H1 (cell line): ENCODE results near the gene INPP5A. TPM values are rescaled to one million over a fixed set of nuclear protein-coding genes. Genes with fewer than 3 reads are reported as not detected.

ENCODE experiments used
- CTCF ChIA-PET: fragments of 300-600 bp; sonication (Branson Sonifier 250); formaldehyde crosslinking; loops from one replicate; lab custom pipeline; 2021; ENCODE audit not compliant: partially characterized antibody; lab: Charles Lee
- POLR2A ChIA-PET: fragments of 300-600 bp; sonication (Branson Sonifier 250); formaldehyde crosslinking; loops from one replicate; lab custom pipeline; 2021; ENCODE audit warnings: inconsistent platforms; ENCODE audit not compliant: partially characterized antibody; lab: Charles Lee
- DNase-seq, 2 experiments: peaks; one replicate each; pipeline versions ENCODE4 v3.0.0 to v3.0.0-alpha.2; 2010 to 2022; ENCODE audit warnings: low spot score in 2 of 2, low read depth in 1 of 2, mixed read lengths in 1 of 2
- FAIRE-seq: peaks from 2 replicates; lab custom pipeline; 2011; peaks lifted over from hg19 to GRCh38; lab: Jason Lieb, UNC
- H2AFZ ChIP-seq: 2 replicates; pipeline ENCODE4 v1.8.1; 2012; ENCODE audit warnings: low read length, inconsistent platforms
- H2AK5ac ChIP-seq: 2 replicates; pipeline ENCODE4 v1.6.1; 2013; ENCODE audit warnings: low read depth, low read length
- H2BK120ac ChIP-seq: replicated peaks from 2 replicates; pipeline ENCODE3; 2013; ENCODE audit warnings: low read depth, low read length, inconsistent platforms
- H2BK12ac ChIP-seq: 2 replicates; pipeline ENCODE4 v1.6.1; 2013; ENCODE audit warnings: low read depth, low read length
- H2BK15ac ChIP-seq: 2 replicates; pipeline ENCODE4 v1.6.1; 2013; ENCODE audit warnings: low read length
- H2BK20ac ChIP-seq: 2 replicates; pipeline ENCODE4 v1.6.1; 2013; ENCODE audit warnings: low read length
- H2BK5ac ChIP-seq: 2 replicates; pipeline ENCODE4 v1.6.1; 2013; ENCODE audit warnings: low read depth, low read length
- H3K14ac ChIP-seq: 2 replicates; pipeline ENCODE4 v1.6.1; 2013; ENCODE audit warnings: inconsistent platforms; ENCODE audit not compliant: insufficient read length
- H3K18ac ChIP-seq: 2 replicates; pipeline ENCODE4 v1.6.1; 2013; ENCODE audit warnings: low read length; ENCODE audit errors: extremely low read depth
- H3K23ac ChIP-seq: 2 replicates; pipeline ENCODE4 v1.6.1; 2013; ENCODE audit warnings: inconsistent platforms; ENCODE audit not compliant: insufficient read length
- H3K23me2 ChIP-seq: 2 replicates; pipeline ENCODE4 v1.6.1; 2013; ENCODE audit warnings: low read depth, low read length
- H3K27ac ChIP-seq: 2 replicates; pipeline ENCODE4 v1.6.1; 2011; ENCODE audit warnings: low read depth, low read length, inconsistent platforms
- H3K27me3 ChIP-seq, 4 experiments: replicated peaks in 1 of 4; 1 replicate in 1 of 4; 2 replicates in 3 of 4; pipeline versions ENCODE4 v1.6.1 to v1.8.1; 2011 to 2013; ENCODE audit warnings: low read length in 3 of 4, mild to moderate bottlenecking in 3 of 4, inconsistent platforms in 2 of 4, mixed read lengths in 2 of 4, moderate library complexity in 1 of 4; ENCODE audit not compliant: control insufficient read depth in 3 of 4, insufficient read depth in 3 of 4; ENCODE audit errors: extremely low read depth in 1 of 4
- H3K36me3 ChIP-seq, 4 experiments: 2 replicates each; pipeline versions ENCODE4 v1.6.1 to v1.8.1; 2011 to 2013; ENCODE audit warnings: mild to moderate bottlenecking in 4 of 4, low read length in 3 of 4, moderate library complexity in 2 of 4, control low read depth in 1 of 4, inconsistent platforms in 1 of 4; ENCODE audit not compliant: insufficient read depth in 4 of 4, control insufficient read depth in 2 of 4
- H3K4ac ChIP-seq: replicated peaks from 2 replicates; pipeline ENCODE3; 2013; ENCODE audit warnings: low read length, low read depth, mixed read lengths, inconsistent platforms; ENCODE audit not compliant: insufficient read length
- H3K4me1 ChIP-seq, 4 experiments: replicated peaks in 1 of 4; 1 replicate in 1 of 4; 2 replicates in 3 of 4; pipeline versions ENCODE4 v1.6.1 to v1.8.1; 2011 to 2013; ENCODE audit warnings: low read length in 3 of 4, inconsistent platforms in 2 of 4, mixed read lengths in 1 of 4; ENCODE audit not compliant: insufficient read depth in 4 of 4, control insufficient read depth in 3 of 4
- H3K4me2 ChIP-seq, 2 experiments: 2 replicates each; pipeline versions ENCODE4 v1.6.1 to v1.8.1; 2011 to 2013; ENCODE audit warnings: low read depth in 2 of 2, low read length in 2 of 2, control low read depth in 1 of 2, inconsistent platforms in 1 of 2, mild to moderate bottlenecking in 1 of 2; ENCODE audit not compliant: insufficient read depth in 1 of 2
- H3K4me3 ChIP-seq, 4 experiments: fragments of 200-600, 300-600 bp in 1 of 4; sonication (generic), shearing (Covaris generic), sonication (Bioruptor Twin) in 1 of 4; 2 replicates each; pipeline versions ENCODE4 v1.5.1 to v1.8.1; 2011 to 2016; ENCODE audit warnings: low read length in 4 of 4, low read depth in 3 of 4, control low read depth in 2 of 4, inconsistent platforms in 2 of 4, mild to moderate bottlenecking in 2 of 4, mixed read lengths in 1 of 4, moderate library complexity in 1 of 4; ENCODE audit not compliant: insufficient read depth in 2 of 4; ENCODE audit errors: extremely low read depth in 1 of 4
- H3K56ac ChIP-seq: replicated peaks from 2 replicates; pipeline ENCODE3; 2013; ENCODE audit warnings: low read depth, mild to moderate bottlenecking, mixed read lengths, low read length, inconsistent platforms; ENCODE audit not compliant: insufficient read length
- H3K79me1 ChIP-seq: 2 replicates; pipeline ENCODE4 v1.6.1; 2013; ENCODE audit warnings: low read depth, low read length, control low read depth
- H3K79me2 ChIP-seq, 2 experiments: 2 replicates each; pipeline versions ENCODE4 v1.6.1 to v1.8.1; 2012 to 2013; ENCODE audit warnings: low read length in 2 of 2, mild to moderate bottlenecking in 2 of 2, inconsistent platforms in 1 of 2; ENCODE audit not compliant: insufficient read depth in 2 of 2, control insufficient read depth in 1 of 2
- H3K9ac ChIP-seq, 4 experiments: replicated peaks in 1 of 4; 1 replicate in 1 of 4; 2 replicates in 3 of 4; pipeline versions ENCODE4 v1.6.1 to v1.8.1; 2011 to 2013; ENCODE audit warnings: low read depth in 3 of 4, low read length in 3 of 4, control low read depth in 2 of 4, mild to moderate bottlenecking in 2 of 4, moderate library complexity in 2 of 4, inconsistent platforms in 1 of 4; ENCODE audit errors: extremely low read depth in 1 of 4
- H3K9me3 ChIP-seq, 2 experiments: 2 replicates each; pipeline versions ENCODE4 v1.6.1 to v1.8.1; 2012 to 2013; ENCODE audit warnings: mild to moderate bottlenecking in 2 of 2, moderate library complexity in 2 of 2, control low read depth in 1 of 2, inconsistent platforms in 1 of 2, low read depth in 1 of 2, low read length in 1 of 2, mixed read lengths in 1 of 2; ENCODE audit not compliant: insufficient read depth in 2 of 2
- H4K20me1 ChIP-seq, 2 experiments: replicated peaks in 1 of 2; 2 replicates each; pipeline versions ENCODE3 to v1.8.1; 2011 to 2013; ENCODE audit warnings: inconsistent platforms in 2 of 2, low read length in 2 of 2, mild to moderate bottlenecking in 1 of 2; ENCODE audit not compliant: insufficient read depth in 2 of 2, control insufficient read depth in 1 of 2
- H4K5ac ChIP-seq: 2 replicates; pipeline ENCODE4 v1.6.1; 2013; ENCODE audit warnings: low read length, low read depth, mixed read lengths, inconsistent platforms; ENCODE audit not compliant: insufficient read length
- H4K8ac ChIP-seq: 2 replicates; pipeline ENCODE4 v1.8.0; 2013; ENCODE audit warnings: mild to moderate bottlenecking, moderate library complexity, low read length, inconsistent platforms; ENCODE audit not compliant: insufficient read depth; ENCODE audit errors: extremely low read depth
- H4K91ac ChIP-seq: replicated peaks from 2 replicates; pipeline ENCODE3; 2013; ENCODE audit warnings: low read length, mixed read lengths, inconsistent platforms; ENCODE audit not compliant: insufficient read length
- CEBPB ChIP-seq: IDR thresholded peaks from 2 replicates; pipeline ENCODE4 v1.6.1; 2012; ENCODE audit warnings: low read depth, low read length
- GTF2F1 ChIP-seq: IDR thresholded peaks from 2 replicates; pipeline ENCODE4 v1.6.1; 2012; ENCODE audit warnings: low read depth, low read length, improper control_type of control experiment, borderline replicate concordance
- WGBS, 2 experiments: shearing (Covaris generic) in 1 of 2; methylation state at CpG; one replicate each; pipeline versions ENCODE4 v1.1.6 to v1.1.7; 2013 to 2015; ENCODE audit warnings: low lambda C conversion rate in 2 of 2, mixed read lengths in 2 of 2, inconsistent platforms in 1 of 2, low coverage in 1 of 2, missing lambda C conversion rate in 1 of 2; ENCODE audit not compliant: insufficient replicate concordance in 2 of 2, insufficient coverage in 1 of 2, insufficient read length in 1 of 2; ENCODE audit errors: extremely low coverage in 1 of 2, missing lambda C conversion rate in 1 of 2; 5-methylcytosine and 5-hydroxymethylcytosine counted together
- polyA plus RNA-seq, 7 experiments: library from polyadenylated mRNA; depleted of rRNA in 3 of 7; stranded (reverse) in 5 of 7; unstranded in 2 of 7; fragments of >200 nt in 5 of 7; fragments of 200-250 nt in 2 of 7; gene quantifications; 1 replicate in 5 of 7; 2 replicates in 1 of 7; 4 replicates in 1 of 7; pipeline versions ENCODE4 v1.2.1 to v1.2.3, GENCODE V29; 2011 to 2013; ENCODE audit warnings: missing spikeins in 2 of 7, mixed read lengths in 2 of 7
- total RNA-seq: library from RNA; stranded (reverse); fragmentation: NEBNext Ultra II Directional; extraction: Animal tissue kit (Norgen Biotek cat#: 25700); gene quantifications from 2 replicates; pipeline ENCODE4 v1.2.1, GENCODE V29; 2021

Gene INPP5A
- total and polyA plus RNA-seq, 2 of the 8 experiments (the other 6 are each of a cell fraction or from before 2014, with no cell fraction given), result 19.7 to 27.5 TPM

DNA sequence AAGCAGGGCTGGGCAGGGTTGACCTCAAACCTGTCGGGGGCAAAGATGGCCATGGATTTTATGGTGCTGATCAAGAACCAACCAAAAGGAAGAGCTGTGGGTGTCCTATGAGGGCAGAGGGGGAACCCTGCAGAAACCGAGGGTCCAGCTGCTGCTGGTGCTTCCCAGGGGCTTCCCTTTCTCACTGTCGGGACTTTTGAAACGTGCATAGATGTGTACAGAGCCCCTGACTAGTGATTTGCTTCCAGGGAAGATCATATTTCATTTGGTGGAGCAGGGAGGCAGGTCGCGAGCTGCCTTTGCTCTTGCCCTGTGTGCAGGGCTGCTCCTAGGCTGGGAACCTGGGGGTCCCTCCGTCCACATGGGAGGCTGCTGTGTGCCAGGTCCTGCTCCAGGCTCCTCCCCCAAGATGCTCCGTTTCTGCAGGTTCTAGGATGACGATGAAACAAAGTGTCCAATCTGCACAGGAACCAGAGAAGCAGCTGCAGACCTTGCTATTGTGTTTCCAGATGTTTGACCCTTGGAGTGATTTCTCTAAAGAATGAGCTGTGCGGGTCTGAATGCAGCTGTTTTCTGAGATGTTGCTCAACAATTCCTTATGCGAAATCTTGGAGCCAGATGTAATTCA lies 9.4 kb upstream of the INPP5A start:
- Histone ChIP-seq H3K27me3 (peaks cover 0 to 8% (median 3%) of the 10 kb centered on the region in 4 experiments; a peak in 4 of 7 replicates), H3K4me1 (no peaks in the 10 kb centered on the region), H2AK5ac (no peak overlapping the region), H3K23me2 (no peaks in the 10 kb centered on the region), H3K9ac (no peak overlapping the region), H4K8ac (no peak overlapping the region; the same call in 1 of the 2 replicates), H4K5ac (no peak overlapping the region), H2AFZ (no peak overlapping the region), H3K14ac (no peak overlapping the region), H3K4ac (no peak overlapping the region), H3K23ac (no peak overlapping the region), H3K56ac (no peak overlapping the region), H3K79me2 (no peaks in the 10 kb centered on the region), H3K36me3 (no peaks in the 10 kb centered on the region), H4K91ac (no peak overlapping the region), H2BK120ac (no peak overlapping the region), H2BK15ac (no peak overlapping the region), H2BK12ac (no peak overlapping the region), H2BK20ac (no peak overlapping the region), H2BK5ac (no peak overlapping the region), H3K18ac (no peak overlapping the region), H3K79me1 (no peaks in the 10 kb centered on the region), H3K9me3 (no peaks in the 10 kb centered on the region), H3K4me3 (no peak overlapping the region), H3K4me2 (no peak overlapping the region), H4K20me1 (no peaks in the 10 kb centered on the region), H3K27ac (no peak overlapping the region)
- TF ChIP-seq CEBPB, result no peak
- no peak for TF ChIP-seq GTF2F1
- no peak for FAIRE-seq
- ChIA-PET POLR2A (interaction anchor here (1.2 to 1.7 kb wide), 3 partner anchors 8 to 11 kb away, joined by 3 to 9 read pairs (median 6); no protein-coding TSS in a partner anchor), CTCF (interaction anchor here (0.6 to 1.7 kb wide), 7 partner anchors 11 to 526 kb away, joined by 3 to 5 read pairs (median 3); no protein-coding TSS in a partner anchor)
- WGBS, 2 experiments, result 75% methylated on average over 11 of the region's 11 CpGs; no CpG with 5 or more reads in 1 of the 2 experiments
- DNase-seq, result no peak
